ENCODE data around the gene TNFRSF21. TPM values are rescaled to one million over a fixed set of nuclear protein-coding genes. Genes with fewer than 3 reads are reported as not detected.
"Not testable (repeated sequence)": the region's sequence is repeated elsewhere in the genome, so short reads cannot be mapped to it uniquely, and the experiment has no call there.

The TNFRSF21 gene
- total RNA-seq, 2 donors from 2014 or later: 4.3 to 5.8 TPM

DNA sequence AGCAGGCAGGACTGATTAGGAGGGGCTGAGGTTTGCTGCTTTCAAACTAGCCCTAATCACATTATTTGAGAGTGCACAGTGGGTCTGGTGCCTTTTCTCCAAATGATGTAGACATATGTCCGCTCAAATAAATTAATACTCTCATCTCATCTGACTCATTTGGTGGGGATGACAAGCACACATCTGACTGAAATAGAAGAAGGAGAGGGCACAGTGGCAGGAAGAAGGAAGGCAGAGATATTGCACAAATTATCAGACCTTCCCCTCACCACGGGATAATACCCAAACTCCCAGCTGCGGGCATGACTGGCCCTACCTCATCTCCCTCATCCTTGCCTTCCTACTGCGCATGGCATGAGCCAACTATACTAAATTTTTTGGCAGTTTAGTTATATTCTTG is 33.9 kb upstream of the TNFRSF21 start:
- Mint-ChIP-seq H3K27ac (no peak overlapping the region), H3K4me3 (no peak overlapping the region), H3K4me1 (ENCODE audit: low read depth) (no peaks in the 10 kb centered on the region), H3K27me3 (ENCODE audit: low read depth) (peaks cover 23% of the 10 kb centered on the region), H3K9me3 (no peaks in the 10 kb centered on the region), H3K36me3 (ENCODE audit: insufficient read depth in 2 of 2) (no peaks in the 10 kb centered on the region)
- DNase-seq (no peak), ATAC-seq (replicated peaks in 1 of 2) (no peak)

DNA sequence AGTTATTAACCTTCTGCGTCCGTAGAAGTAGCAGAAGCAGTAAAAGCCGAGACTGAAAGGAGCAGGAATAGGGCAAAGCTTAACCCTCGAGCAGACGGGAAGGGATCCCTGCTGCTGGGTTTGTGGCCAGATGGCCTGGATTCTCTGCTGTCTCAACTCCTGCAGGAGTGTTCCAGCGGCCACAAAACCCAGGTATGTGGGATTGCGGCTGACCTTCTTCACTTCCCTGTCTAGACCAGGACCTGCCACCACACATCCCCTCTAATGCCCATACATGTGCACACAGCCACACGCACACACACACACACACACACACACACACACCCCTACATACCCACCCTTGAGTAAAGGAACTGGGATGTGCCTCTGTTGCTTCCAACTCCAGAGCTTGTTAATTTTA is 33.1 kb upstream of the TNFRSF21 start:
- no peak for ATAC-seq (replicated peaks in 1 of 2)

DNA sequence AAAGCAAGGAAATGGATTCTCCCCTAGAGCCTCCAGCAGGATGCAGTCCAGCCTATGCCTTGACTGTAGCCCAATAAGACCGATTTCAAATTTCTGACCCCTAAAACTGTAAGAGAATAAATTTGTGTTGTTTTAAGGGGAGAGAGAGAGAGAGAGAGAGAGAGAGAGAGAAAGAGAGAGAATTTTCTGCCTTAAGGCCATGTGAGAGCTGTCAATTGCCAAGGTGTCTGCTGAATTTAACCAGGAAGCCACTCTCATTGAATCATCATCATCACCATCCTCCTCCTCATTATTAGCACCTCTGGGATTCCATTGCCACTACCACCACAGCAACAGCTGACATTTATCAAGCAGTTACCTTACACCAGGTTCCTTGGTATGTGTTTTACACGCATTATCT is 27.8 kb upstream of the TNFRSF21 start:
- Mint-ChIP-seq H3K4me1 (ENCODE audit: low read depth) (no peaks in the 10 kb centered on the region), H3K36me3 (ENCODE audit: insufficient read depth in 2 of 2) (no peaks in the 10 kb centered on the region), H3K4me3 (no peak overlapping the region), H3K9me3 (no peaks in the 10 kb centered on the region), H3K27me3 (ENCODE audit: low read depth) (peaks cover 8% of the 10 kb centered on the region), H3K27ac (no peak overlapping the region)
- DNase-seq (no peak), ATAC-seq (replicated peaks in 1 of 2) (no peak)

More for the DNA sequence above, 33.1 kb upstream of the TNFRSF21 start:
- Mint-ChIP-seq H3K9me3 (no peaks in the 10 kb centered on the region), H3K4me1 (ENCODE audit: low read depth) (no peaks in the 10 kb centered on the region), H3K27ac (no peak overlapping the region), H3K27me3 (ENCODE audit: low read depth) (peaks cover 23% of the 10 kb centered on the region), H3K4me3 (no peak overlapping the region), H3K36me3 (ENCODE audit: insufficient read depth in 2 of 2) (no peaks in the 10 kb centered on the region)
- no peak for DNase-seq

DNA sequence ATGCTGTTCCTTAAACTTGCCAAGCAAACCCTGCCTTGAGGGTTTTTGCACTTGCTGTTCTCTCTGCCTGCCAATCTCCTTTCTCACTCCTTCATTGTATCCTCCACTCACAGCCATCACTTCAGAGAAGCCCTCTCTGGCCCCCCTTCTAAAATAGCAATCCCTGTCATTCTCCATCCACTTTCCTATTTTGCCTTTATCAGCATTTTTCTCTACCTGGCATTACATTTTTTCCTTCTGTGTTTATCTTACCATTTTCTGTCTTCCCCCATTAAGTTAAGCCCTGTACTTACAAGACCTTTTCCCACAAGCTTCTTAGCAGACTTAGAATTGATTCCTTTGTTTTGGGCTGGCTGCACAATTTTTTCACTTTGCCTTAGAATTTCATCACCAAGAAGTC is 26.6 kb upstream of the TNFRSF21 start:
- DNase-seq: no peak
- no peak for ATAC-seq (replicated peaks in 1 of 2)
- no peaks in the 10 kb centered on the region for H3K9me3 Mint-ChIP-seq
- no peak overlapping the region for H3K27ac Mint-ChIP-seq
- H3K4me1 Mint-ChIP-seq (ENCODE audit: low read depth): no peaks in the 10 kb centered on the region
- H3K27me3 Mint-ChIP-seq (ENCODE audit: low read depth): peaks cover 17% of the 10 kb centered on the region
- H3K36me3 Mint-ChIP-seq (ENCODE audit: insufficient read depth in 2 of 2): no peaks in the 10 kb centered on the region
- no peak overlapping the region for H3K4me3 Mint-ChIP-seq

DNA sequence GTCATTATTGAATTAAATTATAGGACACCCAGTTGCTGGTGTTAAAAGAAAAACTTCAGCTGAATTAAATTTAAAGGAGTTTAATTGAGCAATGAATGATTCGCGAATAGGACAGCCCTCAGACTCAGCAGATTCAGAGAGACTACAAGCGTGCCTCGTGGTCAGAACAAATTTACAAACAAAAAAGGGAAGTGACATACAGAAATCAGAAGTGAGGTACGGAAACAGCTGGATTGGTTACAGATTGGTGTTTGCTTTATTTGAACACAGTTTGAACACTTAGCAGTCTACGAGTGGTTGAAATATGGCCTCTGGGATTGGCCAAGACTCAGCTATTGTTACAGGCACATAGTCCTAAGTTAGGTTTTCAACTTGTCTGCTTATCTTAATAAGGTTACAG is 25.8 kb upstream of the TNFRSF21 start:
- Mint-ChIP-seq H3K9me3 (no peaks in the 10 kb centered on the region), H3K4me3 (no peak overlapping the region), H3K4me1 (ENCODE audit: low read depth) (no peaks in the 10 kb centered on the region), H3K27me3 (ENCODE audit: low read depth) (peaks cover 23% of the 10 kb centered on the region), H3K36me3 (ENCODE audit: insufficient read depth in 2 of 2) (no peaks in the 10 kb centered on the region), H3K27ac (no peak overlapping the region)
- DNase-seq (no peak), ATAC-seq (replicated peaks in 1 of 2) (no peak)

DNA sequence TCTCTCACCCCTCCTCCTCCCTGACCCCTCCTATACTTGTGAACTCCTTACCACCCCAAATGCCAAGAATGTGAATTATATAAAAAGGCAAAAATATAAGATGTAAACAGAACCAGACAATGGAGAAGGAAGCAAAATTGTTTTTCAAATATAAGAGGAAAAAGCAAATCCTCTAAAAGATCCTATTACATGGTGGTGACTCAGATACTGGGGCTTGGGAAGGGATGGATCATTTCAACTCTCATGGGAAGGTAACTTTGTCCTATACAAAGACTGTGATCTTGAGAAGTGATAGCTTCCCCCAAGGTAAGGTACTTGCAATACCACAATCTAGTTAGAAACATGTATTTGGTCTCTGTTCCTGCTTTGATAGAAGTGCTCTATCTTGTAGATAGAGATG is 24.6 kb upstream of the TNFRSF21 start:
- H3K4me1 Mint-ChIP-seq (ENCODE audit: low read depth): no peaks in the 10 kb centered on the region

DNA sequence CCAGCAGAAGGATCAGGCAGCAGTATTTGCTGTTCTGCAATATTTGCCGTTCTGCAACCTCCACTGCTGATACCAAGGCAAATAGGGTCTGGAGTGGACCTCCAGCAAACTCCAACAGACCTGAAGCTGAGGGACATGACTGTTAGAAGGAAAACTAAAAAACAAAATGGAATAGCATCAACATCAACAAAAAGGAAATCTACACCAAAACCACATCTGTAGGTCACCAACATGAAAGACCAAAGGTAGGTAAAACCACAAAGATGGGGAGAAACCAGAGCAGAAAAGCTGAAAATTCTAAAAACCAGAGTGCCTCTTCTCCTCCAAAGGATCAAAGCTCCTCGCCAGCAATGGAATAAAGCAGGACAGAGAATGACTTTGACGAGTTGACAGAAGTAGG is 18.9 kb upstream of the TNFRSF21 start:
- ATAC-seq (replicated peaks in 1 of 2); DNase-seq; H3K4me3 Mint-ChIP-seq; H3K36me3 Mint-ChIP-seq (ENCODE audit: insufficient read depth in 2 of 2); H3K4me1 Mint-ChIP-seq (ENCODE audit: low read depth); H3K27ac Mint-ChIP-seq; H3K9me3 Mint-ChIP-seq: not testable (repeated sequence)
- H3K27me3 Mint-ChIP-seq (ENCODE audit: low read depth): peaks cover 24% of the 10 kb centered on the region

More for the DNA sequence above, 24.6 kb upstream of the TNFRSF21 start:
- ATAC-seq (replicated peaks in 1 of 2) (no peak), DNase-seq (no peak)
- Mint-ChIP-seq H3K9me3 (peaks cover 2 to 4% of the 10 kb centered on the region in 2 donors), H3K36me3 (ENCODE audit: insufficient read depth in 2 of 2) (no peaks in the 10 kb centered on the region), H3K4me3 (no peak overlapping the region), H3K27ac (no peak overlapping the region), H3K27me3 (ENCODE audit: low read depth) (peaks cover 31% of the 10 kb centered on the region)

DNA sequence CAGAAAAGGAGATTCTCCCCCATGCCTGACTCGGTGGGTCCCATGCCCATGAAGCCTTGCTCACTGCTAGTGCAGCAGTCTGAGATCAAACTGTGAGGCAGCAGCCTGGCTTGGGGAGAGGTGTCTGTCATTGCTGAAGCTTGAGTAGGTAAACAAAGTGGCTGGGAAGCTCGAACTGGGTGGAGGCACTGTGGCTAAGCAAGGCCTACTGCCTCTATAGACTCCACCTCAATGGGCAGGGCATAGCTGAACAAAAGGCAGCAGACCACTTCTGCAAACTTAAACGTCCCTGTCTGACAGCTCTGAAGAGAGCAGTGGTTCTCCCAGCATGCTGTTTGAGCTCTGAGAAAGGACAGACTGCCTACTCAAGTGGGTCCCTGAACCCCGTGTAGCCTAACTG is 18.4 kb upstream of the TNFRSF21 start:
- DNase-seq; H3K9me3 Mint-ChIP-seq; H3K27ac Mint-ChIP-seq; H3K4me3 Mint-ChIP-seq; ATAC-seq (replicated peaks in 1 of 2); H3K4me1 Mint-ChIP-seq (ENCODE audit: low read depth); H3K36me3 Mint-ChIP-seq (ENCODE audit: insufficient read depth in 2 of 2): not testable (repeated sequence)
- H3K27me3 Mint-ChIP-seq (ENCODE audit: low read depth): peaks cover 24% of the 10 kb centered on the region

DNA sequence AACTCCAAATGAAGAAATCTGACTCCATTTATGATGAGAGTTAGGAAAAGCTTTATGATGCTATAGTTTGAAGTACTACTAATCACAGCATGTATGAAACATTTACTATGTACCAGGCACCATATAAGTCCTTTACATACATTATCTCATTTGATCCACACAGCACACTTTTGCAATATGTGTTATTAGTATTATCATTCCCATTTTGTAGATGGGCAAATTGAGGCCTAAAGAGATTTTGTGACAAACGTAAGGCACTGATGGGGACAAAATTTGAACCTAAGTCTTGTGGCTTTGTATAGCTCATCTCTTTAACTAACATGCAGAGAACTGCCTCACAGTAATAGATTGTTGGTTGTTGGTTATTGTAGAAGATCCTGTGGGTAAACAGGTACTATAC is 14.2 kb upstream of the TNFRSF21 start:
- no peak overlapping the region for H3K4me3 Mint-ChIP-seq
- H3K9me3 Mint-ChIP-seq: no peaks in the 10 kb centered on the region
- H3K36me3 Mint-ChIP-seq (ENCODE audit: insufficient read depth in 2 of 2): peaks cover 0 to 2% of the 10 kb centered on the region in 2 donors
- H3K27me3 Mint-ChIP-seq (ENCODE audit: low read depth): peaks cover 5% of the 10 kb centered on the region
- DNase-seq (no peak), ATAC-seq (replicated peaks in 1 of 2) (no peak)
- H3K27ac Mint-ChIP-seq: no peak overlapping the region
- peaks cover 10% of the 10 kb centered on the region for H3K4me1 Mint-ChIP-seq (ENCODE audit: low read depth)

DNA sequence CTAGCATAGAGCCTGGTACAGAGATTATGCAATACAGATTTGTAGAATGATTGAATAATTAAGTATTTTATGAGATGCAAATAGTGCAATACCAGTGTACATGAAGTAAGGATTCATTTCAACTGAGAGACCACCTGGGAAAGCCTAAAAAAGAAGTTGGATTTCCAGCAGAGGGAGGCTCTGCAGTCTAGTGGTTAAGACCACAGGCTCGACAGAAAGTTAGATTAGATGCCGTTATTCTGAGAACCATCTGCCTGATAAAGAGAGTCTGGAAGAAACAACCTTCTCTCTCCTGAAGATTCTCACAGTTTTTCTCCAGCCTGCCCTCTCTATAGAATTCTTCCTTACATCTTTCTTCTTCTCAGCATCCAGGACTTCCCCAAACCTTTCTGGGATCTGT is 13.6 kb upstream of the TNFRSF21 start:
- Mint-ChIP-seq H3K27me3 (ENCODE audit: low read depth) (peaks cover 5% of the 10 kb centered on the region), H3K4me1 (ENCODE audit: low read depth) (peaks cover 6% of the 10 kb centered on the region), H3K4me3 (no peak overlapping the region), H3K9me3 (no peaks in the 10 kb centered on the region), H3K27ac (no peak overlapping the region), H3K36me3 (ENCODE audit: insufficient read depth in 2 of 2) (peaks cover 0 to 2% of the 10 kb centered on the region in 2 donors)
- no peak for ATAC-seq (replicated peaks in 1 of 2)
- no peak for DNase-seq

DNA sequence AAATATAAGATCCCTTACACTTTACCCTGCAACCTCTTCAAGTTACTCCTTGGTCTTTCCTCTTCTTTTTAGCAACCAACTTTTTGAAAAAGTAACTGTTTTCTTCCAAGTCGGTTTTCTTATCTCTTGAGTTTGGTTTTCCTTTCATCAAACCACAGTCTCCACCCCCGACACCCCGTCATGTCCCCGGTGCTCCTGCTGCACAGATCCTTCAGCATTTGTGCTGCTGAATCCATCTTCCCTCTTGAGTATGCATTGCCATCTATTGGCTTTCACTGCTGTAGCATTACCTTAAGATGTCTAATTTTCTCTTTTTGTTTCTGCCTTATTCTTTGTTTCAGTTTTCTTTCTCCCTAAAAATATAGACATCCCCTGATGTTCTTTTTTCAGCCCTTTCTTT is 11.9 kb upstream of the TNFRSF21 start:
- Mint-ChIP-seq H3K27me3 (ENCODE audit: low read depth) (peaks cover 5% of the 10 kb centered on the region), H3K27ac (no peak overlapping the region), H3K36me3 (ENCODE audit: insufficient read depth in 2 of 2) (peaks cover 0 to 2% of the 10 kb centered on the region in 2 donors), H3K4me3 (no peak overlapping the region), H3K9me3 (no peaks in the 10 kb centered on the region), H3K4me1 (ENCODE audit: low read depth) (peaks cover 6% of the 10 kb centered on the region)
- ATAC-seq (replicated peaks in 1 of 2) (no peak), DNase-seq (no peak)

DNA sequence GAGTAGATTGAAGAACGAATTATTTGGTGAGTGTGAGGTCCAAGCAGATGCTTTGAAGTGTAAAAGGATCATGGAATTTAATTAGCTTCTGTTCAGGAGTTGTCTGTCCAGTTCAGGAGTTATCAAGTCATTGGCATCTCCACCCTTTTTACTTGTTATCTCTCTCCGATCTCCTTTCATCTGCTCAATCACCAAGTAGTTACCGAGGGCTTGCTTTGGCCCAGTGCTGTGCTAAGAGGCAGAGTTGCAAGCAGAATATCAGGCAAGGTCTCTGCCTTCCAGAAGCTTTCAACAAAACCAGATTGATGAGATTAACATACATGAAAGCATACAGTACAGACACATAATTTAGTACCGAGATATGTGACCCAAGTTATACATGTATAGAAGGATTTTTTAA is 10.2 kb upstream of the TNFRSF21 start:
- Mint-ChIP-seq H3K4me3 (no peak overlapping the region), H3K9me3 (no peaks in the 10 kb centered on the region), H3K27me3 (ENCODE audit: low read depth) (peaks cover 5% of the 10 kb centered on the region), H3K4me1 (ENCODE audit: low read depth) (peaks cover 6% of the 10 kb centered on the region), H3K27ac (no peak overlapping the region), H3K36me3 (ENCODE audit: insufficient read depth in 2 of 2) (peaks cover 0 to 2% of the 10 kb centered on the region in 2 donors)
- no peak for ATAC-seq (replicated peaks in 1 of 2)
- no peak for DNase-seq

DNA sequence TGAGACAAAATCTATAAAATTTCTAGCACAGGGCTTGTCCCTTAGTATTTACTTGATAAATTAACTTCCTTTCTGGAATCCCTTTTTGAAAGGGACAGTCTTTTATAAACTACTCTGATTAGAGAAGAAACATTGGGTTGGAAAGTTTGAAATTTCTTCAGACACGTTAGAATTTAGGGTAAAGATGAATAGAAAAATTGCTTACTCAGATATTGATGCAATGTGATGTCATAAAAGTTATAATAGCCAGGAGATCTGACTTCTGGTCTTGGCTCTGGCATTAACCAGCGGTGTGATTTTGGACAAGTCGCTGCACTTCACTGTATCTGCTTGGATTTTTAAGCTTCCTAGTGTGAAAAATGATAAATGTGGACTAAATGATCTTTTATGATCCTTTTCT is 9.7 kb upstream of the TNFRSF21 start:
- Mint-ChIP-seq H3K27me3 (ENCODE audit: low read depth) (peaks cover 5% of the 10 kb centered on the region), H3K4me3 (no peak overlapping the region), H3K9me3 (no peaks in the 10 kb centered on the region), H3K4me1 (ENCODE audit: low read depth) (peaks cover 6% of the 10 kb centered on the region), H3K27ac (no peak overlapping the region), H3K36me3 (ENCODE audit: insufficient read depth in 2 of 2) (peaks cover 0 to 2% of the 10 kb centered on the region in 2 donors)
- ATAC-seq (replicated peaks in 1 of 2) (no peak), DNase-seq (no peak)

DNA sequence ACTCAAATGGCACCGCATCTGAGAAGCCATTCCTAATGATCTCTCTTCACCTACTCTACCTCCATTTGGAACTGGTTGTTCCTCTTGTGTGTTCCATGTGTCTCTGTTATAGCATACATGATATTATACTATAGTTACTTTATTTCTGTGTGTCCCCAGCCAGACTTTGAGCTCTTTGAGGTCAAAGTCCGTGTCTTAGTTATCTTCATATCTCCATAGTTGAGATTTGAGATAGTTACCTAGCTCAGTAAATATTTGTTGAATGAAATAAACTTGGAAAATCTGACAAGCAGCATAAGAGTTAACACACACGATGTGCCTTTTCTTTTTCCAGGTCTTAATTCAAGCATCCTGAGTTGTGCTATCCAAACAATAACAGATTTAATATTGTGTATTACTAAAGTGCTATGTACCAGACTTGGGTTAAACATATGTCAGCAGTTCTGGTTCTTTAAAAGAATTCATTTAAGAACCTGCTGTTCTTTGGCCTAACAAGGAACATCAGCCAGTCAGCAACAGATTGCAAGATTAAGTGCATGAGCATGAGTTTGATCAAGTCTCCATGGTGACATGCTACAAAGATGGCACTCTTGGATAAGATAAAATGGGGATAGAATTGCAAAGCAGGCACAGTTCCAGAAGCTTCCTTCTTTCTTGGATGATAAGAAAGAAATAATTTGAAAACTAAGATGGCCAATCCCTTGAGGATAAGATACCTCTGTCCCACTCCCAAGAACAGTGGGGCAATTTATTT is 8.7 kb upstream of the TNFRSF21 start:
- Mint-ChIP-seq H3K9me3 (no peaks in the 10 kb centered on the region), H3K4me3 (no peak overlapping the region), H3K36me3 (ENCODE audit: insufficient read depth in 2 of 2) (peaks cover 0 to 2% of the 10 kb centered on the region in 2 donors), H3K27ac (no peak overlapping the region), H3K4me1 (ENCODE audit: low read depth) (peaks cover 6% of the 10 kb centered on the region), H3K27me3 (ENCODE audit: low read depth) (peaks cover 5% of the 10 kb centered on the region)
- ATAC-seq (replicated peaks in 1 of 2): no peak
- no peak for DNase-seq

Data from activated T-cell treated with anti-CD3 and anti-CD28 coated beads, Interleukin-2, amount 50 U/mL, for 72 hours (primary cell).